HG03045 (cell line): ENCODE measurements around the gene KCNH6.
A peak's percentile ranks its signal among the peaks of the same experiment; 100 is the strongest.

Experiments
- ATAC-seq: cut with Tn5 transposase; IDR thresholded peaks from one replicate; pipeline ENCODE4 v1.9.1; 2021; ENCODE audit warnings: mild to moderate bottlenecking, moderate library complexity; ENCODE audit not compliant: unreplicated experiment

The KCNH6 gene

DNA sequence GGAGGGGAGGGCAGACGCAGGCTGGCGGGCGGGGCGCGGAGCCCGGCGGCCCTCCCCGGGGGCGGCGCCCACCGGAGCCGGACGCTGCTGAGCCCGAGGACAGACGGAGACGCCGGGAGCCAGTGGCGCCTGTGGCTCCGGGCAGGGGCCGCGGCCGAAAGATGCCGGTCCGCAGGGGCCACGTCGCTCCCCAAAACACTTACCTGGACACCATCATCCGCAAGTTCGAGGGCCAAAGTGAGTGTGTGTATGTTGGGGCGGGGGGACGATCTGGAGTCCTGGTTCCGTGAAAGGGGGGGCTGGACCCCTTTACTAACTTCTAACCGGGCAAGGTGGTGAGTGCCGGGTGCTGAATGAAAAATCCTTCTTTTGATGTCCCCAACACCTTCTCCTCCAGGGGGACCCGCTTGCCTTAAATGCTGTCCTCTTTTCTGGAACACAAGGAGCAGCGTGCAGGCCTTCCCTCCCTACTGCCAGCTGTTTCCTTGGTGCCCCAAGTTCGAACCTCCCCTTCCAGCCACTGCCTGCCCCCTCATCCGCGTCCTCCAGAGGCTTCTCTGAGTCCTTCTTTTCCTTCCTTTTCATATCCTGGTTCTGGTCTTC, at the start of gene KCNH6:
KCNH6 (plus strand) TSS at position 106 of the 603 bp plus-strand sequence; CDS start at position 162, 56 bp downstream.
- no peak for ATAC-seq

DNA sequence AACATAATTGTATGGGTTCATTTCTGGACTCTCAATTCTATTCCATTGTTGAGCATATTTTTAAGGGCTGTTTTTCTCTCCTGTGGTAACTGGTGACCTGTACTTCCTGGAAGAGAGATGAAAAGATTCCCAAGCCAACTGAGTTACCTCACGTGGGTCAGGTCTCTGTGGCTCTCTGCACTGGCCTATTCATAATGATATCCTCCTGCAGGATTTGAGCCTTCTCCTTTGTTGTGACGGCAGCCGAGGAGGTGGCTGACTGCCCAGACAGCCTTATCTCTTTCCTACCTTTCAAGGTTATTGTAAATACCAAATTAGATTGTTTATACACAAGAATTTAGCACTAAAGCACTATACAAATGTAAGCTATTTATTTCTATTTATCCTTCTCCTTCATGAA, 49.0 kb upstream of the KCNH6 start:
- ATAC-seq, result no peak

DNA sequence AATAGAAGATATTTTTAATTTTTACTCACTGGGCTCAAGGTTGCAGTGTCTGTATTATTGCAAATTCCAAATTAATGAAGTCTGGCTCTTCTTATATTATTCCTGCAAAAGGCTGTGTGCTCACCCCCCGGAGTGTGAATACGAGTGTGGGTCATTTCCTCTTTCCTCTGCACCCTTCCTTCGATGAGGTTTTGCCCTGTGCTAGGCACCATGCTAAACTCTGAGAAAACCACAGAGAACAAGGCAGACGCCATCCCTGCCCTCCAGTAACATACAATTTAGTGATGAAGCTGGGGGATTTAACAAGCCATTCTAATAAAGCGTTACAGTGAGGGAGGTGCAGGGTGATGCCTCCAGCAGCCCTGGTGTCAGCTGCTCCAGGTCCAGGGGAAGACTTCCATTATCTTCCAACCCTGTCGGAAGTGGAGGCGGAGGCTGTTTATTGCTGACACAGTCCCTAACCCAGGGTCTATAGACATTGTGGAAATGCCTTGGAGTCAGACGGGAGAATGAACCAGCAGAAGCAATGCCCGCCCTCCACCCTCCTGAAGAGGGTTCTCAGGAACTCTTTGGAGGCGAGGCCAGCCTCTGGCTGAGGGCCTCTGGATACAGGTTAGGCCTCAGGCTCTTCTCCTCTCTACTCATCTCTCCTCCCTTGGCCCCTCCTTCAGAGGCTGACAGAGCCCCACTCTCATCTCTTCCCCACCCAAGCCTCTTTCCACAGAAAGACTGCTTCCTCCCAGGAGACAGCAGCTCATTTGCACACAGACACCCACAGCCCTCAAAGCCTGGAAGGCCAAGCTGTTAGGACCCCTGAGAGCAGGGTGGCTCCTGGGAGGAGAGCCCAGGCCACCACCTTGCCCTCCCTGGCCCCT, 48.3 kb upstream of the KCNH6 start:
- no peak for ATAC-seq

DNA sequence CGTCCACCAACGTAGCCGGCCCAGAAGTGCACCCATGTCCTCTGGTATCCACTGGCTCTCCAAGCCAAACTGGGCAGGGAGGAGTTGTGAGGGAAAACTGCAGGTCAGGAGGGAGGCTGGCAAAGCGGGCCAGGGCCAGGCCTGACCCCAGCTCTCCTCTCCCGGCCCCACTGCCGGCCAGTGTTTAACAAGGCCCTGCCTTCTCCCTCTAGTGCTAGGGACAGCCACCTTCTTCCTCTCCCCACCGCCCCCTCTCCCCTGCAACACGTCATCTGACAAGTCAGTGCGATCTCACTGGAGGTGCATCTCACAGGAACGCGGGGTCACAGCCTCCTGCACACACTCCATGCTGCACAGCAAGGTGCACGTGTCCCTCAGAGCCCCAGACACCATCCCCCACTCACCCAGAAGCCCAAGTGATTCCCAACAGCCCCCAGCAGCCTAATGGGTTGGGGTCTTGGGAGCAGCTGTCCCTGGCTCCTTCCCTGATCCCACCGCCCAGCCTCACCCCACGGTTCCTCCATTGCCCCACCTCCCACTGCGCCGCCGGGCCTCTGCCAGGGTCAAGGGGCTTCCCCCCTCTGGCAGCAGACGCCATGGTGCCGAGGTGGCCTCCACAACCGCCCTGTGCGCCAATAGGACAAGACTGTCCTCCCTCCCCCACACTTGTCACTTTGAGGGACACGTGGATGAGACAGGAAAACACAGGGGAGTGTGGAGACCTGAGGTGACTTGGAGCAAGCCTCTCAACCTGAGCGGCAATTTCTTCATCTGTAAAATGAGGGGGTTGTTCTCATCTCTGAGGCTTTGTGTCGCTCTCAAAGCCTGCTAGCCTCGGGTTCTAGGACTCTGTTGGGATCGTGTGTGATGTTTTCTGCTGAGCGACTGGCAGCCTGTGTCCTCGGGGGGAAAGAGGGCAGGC, 47.4 kb upstream of the KCNH6 start:
- no peak for ATAC-seq

- no peak for ATAC-seq
Observed at GRCh38 chr17:63476459-63476853, 46.7 kb upstream of the KCNH6 start.

GRCh38 chr17:63476854-63477479, 46.2 kb upstream of the KCNH6 start, which contains the start of gene ACE:
Gene ACE (plus strand): TSS chr17:63477061. CDS start chr17:63477095, 34 bp downstream.
- ATAC-seq, result no peak

- ATAC-seq, result no peak
Observed at GRCh38 chr17:63477480-63478440, 45.4 kb upstream of the KCNH6 start.

- peak; percentile 61 for ATAC-seq
Observed at GRCh38 chr17:63478814-63479494, 44.2 kb upstream of the KCNH6 start.

DNA sequence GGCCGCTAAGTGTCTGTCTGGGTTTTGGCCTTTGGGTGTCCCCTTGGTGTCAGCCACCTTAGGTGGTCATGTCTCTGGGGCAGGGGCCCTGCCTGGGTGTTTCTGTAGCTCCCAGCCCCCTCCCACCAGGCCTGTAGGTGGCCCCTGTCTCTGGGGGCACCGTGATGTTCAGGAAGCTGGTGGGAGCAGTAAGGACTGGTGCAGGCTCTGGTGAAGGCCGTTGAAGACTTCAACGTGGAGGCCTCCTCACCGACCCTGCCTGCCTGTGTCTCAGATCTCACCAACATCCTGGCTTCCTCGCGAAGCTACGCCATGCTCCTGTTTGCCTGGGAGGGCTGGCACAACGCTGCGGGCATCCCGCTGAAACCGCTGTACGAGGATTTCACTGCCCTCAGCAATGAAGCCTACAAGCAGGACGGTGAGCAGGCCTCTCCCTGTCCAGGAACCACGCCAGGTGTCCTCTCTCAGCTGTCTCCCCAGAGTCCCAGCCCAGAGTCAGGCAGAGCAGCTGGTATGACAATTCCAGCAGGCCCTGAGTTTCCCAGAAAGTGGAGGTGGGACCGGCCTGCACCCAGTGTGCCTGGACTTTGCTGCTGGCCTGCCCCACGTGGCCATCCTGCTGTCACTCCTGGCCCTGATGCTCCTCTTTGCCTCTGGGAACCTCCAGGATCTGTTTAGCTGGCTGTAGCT, 43.5 kb upstream of the KCNH6 start:
- ATAC-seq, result no peak

DNA sequence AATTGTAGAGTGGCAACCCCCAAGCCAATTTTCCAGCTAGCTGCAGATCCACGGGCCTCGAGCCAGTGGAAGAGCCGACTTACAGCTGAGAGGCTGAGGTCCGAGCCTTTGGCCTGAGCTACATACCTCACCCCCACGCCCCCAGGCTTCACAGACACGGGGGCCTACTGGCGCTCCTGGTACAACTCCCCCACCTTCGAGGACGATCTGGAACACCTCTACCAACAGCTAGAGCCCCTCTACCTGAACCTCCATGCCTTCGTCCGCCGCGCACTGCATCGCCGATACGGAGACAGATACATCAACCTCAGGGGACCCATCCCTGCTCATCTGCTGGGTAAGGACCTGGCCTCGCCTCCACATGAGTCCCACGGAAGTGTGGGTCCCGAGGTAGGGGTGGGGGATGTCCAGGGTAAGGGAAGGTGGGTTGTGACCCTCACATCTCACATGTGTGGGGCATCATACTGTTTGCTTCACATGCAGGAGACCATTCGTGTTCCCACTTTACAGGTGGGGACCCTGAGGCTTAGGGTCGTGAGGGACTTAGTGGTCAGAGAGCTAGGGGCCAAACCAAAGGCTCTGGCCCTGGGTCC, 42.9 kb upstream of the KCNH6 start:
- ATAC-seq, result no peak

DNA sequence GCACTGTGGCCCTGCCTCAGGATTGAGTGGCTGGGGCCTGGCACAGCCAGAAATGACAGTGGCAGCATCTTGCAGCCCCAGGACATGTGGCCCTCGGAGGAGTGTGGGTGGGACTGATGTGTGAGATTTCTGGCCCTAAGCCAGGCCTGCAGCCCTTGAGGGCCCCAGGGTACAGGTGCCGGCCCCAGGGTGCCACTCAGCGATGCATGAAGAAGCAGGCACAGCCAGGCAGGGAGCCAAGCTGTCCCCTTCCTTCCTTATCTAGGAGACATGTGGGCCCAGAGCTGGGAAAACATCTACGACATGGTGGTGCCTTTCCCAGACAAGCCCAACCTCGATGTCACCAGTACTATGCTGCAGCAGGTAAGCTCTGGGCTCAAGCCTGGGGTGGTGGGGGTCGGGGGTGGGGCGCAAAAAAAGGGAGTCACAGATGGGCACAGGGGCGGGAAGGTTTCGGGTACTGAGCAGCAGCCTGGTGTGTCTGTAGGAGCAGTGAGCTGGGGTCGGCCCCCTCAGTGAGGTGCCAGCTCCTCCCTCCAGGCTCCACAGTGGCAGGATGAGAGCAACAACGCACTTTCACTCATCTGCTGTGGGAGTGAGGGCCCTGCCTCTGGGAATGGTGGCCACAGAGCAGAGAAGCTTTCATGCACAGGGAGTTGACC, 42.2 kb upstream of the KCNH6 start:
- ATAC-seq, result no peak

GRCh38 chr17:63481488-63481870, 41.7 kb upstream of the KCNH6 start:
- no peak for ATAC-seq

DNA sequence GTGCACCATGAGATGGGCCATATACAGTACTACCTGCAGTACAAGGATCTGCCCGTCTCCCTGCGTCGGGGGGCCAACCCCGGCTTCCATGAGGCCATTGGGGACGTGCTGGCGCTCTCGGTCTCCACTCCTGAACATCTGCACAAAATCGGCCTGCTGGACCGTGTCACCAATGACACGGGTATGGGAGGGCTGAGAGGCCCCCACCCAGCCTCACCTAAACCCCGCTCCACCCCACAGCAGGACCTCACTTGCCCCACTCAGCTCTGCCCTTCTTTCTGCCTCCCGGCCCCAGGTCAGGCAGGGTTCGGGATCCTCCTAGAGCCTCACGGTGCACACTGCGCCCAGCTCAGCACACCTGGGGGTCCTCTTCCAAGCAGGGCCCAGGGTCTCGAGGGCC, 40.6 kb upstream of the KCNH6 start:
- no peak for ATAC-seq

DNA sequence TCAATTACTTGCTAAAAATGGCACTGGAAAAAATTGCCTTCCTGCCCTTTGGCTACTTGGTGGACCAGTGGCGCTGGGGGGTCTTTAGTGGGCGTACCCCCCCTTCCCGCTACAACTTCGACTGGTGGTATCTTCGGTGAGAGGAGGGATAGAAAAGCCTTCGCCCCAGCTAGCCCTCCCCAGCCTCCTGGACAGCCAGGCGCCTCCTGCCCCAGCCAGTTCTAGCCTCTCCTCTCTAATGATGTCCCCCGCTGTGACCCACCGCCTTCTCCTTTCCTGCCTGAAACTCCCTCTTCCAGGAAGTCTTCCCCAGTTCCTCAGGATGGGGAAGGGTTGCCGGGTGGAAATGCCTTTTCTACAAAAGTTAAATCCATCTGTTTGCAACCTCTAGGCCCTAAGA, 40.1 kb upstream of the KCNH6 start:
- no peak for ATAC-seq

GRCh38 chr17:63483655-63484575, 39.2 kb upstream of the KCNH6 start:
- no peak for ATAC-seq

DNA sequence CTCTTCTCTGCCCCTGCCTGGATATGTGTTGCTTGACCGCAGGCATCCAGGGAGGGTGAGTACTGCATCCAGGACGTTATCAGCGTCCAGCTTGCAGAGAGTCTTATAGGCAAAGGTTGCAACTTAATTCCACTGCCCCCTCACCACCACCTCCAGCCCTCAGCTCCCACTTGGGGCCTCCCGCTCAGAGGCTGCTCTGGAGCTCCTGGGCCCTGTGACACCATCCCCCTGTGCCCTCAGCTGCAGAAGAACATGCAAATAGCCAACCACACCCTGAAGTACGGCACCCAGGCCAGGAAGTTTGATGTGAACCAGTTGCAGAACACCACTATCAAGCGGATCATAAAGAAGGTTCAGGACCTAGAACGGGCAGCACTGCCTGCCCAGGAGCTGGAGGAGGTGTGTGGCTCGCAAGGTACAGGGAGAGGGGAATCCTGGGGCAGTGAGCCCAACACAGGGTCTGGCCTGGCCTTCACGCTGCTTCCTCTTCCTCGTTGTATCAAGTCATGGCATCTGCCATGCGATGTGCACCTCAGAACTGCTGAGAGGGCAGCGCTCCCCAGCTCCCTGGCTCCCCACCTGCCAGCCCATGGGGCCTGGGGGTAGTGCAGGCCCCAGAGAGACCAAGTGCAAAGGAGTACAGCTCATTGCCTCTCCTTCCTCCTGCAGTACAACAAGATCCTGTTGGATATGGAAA, 36.7 kb upstream of the KCNH6 start:
- ATAC-seq, result no peak
